Measurements from ENCODE around the gene OR51F1. TPM values are rescaled to one million over a fixed set of nuclear protein-coding genes. Genes with fewer than 3 reads are reported as not detected.

OR51F1 gene
- total RNA-seq, 4 donors from 2014 or later = not detected

- Histone ChIP-seq H3K27ac (no peak overlapping the region), H3K36me3 (no peaks in the 10 kb centered on the region), H3K9me3 (no peaks in the 10 kb centered on the region), H3K27me3 (no peaks in the 10 kb centered on the region), H3K4me3 (no peak overlapping the region), H3K4me1 (no peaks in the 10 kb centered on the region)
- no peak for DNase-seq
- TF ChIP-seq POLR2A (IDR thresholded peaks at IDR 0.05) = no peak
- TF ChIP-seq, protein P1, sequence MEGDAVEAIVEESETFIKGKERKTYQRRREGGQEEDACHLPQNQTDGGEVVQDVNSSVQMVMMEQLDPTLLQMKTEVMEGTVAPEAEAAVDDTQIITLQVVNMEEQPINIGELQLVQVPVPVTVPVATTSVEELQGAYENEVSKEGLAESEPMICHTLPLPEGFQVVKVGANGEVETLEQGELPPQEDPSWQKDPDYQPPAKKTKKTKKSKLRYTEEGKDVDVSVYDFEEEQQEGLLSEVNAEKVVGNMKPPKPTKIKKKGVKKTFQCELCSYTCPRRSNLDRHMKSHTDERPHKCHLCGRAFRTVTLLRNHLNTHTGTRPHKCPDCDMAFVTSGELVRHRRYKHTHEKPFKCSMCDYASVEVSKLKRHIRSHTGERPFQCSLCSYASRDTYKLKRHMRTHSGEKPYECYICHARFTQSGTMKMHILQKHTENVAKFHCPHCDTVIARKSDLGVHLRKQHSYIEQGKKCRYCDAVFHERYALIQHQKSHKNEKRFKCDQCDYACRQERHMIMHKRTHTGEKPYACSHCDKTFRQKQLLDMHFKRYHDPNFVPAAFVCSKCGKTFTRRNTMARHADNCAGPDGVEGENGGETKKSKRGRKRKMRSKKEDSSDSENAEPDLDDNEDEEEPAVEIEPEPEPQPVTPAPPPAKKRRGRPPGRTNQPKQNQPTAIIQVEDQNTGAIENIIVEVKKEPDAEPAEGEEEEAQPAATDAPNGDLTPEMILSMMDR (IDR thresholded peaks at IDR 0.05) = no peak
Observed at GRCh38 chr11:4797206-4797605, 27.5 kb upstream of the OR51F1 start.

GRCh38 chr11:4782454-4782853 lies 12.7 kb upstream of the OR51F1 start:
- no peak overlapping the region for H3K27ac ChIP-seq
- H3K4me1 ChIP-seq = no peaks in the 10 kb centered on the region
- no peak overlapping the region for H3K4me3 ChIP-seq
- no peak for DNase-seq
- no peaks in the 10 kb centered on the region for H3K27me3 ChIP-seq
- H3K9me3 ChIP-seq = no peaks in the 10 kb centered on the region
- TF ChIP-seq, protein P1 (IDR thresholded peaks at IDR 0.05) = no peak
- no peak for TF ChIP-seq POLR2A (IDR thresholded peaks at IDR 0.05)
- H3K36me3 ChIP-seq = no peaks in the 10 kb centered on the region

- Histone ChIP-seq H3K36me3 (no peaks in the 10 kb centered on the region), H3K9me3 (no peaks in the 10 kb centered on the region), H3K4me1 (no peaks in the 10 kb centered on the region), H3K27ac (no peak overlapping the region), H3K4me3 (no peak overlapping the region), H3K27me3 (no peaks in the 10 kb centered on the region)
- no peak for TF ChIP-seq POLR2A (IDR thresholded peaks at IDR 0.05)
- no peak for DNase-seq
Observed at GRCh38 chr11:4768094-4768493, 1.6 kb downstream of the OR51F1 start.

DNA sequence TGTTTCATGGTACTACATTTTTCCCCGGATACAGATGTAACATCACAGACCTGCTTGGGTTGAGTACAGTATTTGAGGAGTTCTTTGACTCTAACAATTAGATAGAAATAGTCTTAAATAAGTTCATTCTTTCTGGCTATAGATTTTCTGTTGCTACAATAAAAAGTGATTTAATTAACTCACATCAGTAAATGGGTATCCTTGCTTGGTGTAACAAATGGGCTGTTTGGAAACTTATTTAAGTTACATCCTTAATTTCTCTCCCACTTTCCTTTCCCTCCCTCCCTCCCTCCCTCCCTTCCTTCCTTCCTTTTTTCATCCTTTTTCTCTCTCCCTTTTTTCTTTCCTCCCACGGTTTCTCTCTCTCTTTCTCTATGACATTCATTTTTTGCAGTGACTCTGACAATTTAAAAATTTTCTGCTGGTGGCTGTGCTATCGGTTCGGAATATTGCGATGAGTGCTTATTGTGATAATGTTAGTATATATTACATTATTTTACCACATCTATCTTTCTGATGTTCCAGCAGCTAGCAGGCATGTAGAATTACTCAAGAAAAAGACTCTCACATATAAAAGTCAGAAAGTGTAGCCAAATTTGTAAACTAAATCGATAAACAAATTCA lies 3.2 kb downstream of the OR51F1 start:
- DNase-seq = no peak
- Histone ChIP-seq H3K36me3 (no peaks in the 10 kb centered on the region), H3K4me1 (no peaks in the 10 kb centered on the region), H3K27ac (no peak overlapping the region), H3K9me3 (no peaks in the 10 kb centered on the region), H3K27me3 (no peaks in the 10 kb centered on the region), H3K4me3 (no peak overlapping the region)
- TF ChIP-seq POLR2A (IDR thresholded peaks at IDR 0.05) = no peak
- TF ChIP-seq, protein P1 (IDR thresholded peaks at IDR 0.05) = no peak

- TF ChIP-seq, protein P1 (IDR thresholded peaks at IDR 0.05) = no peak
- TF ChIP-seq POLR2A (IDR thresholded peaks at IDR 0.05) = no peak
- Histone ChIP-seq H3K4me3 (no peak overlapping the region), H3K27me3 (no peaks in the 10 kb centered on the region), H3K4me1 (no peaks in the 10 kb centered on the region), H3K9me3 (no peaks in the 10 kb centered on the region), H3K36me3 (no peaks in the 10 kb centered on the region), H3K27ac (no peak overlapping the region)
- DNase-seq = no peak
Observed at GRCh38 chr11:4763096-4763495, 6.6 kb downstream of the OR51F1 start.

- H3K4me1 ChIP-seq = no peaks in the 10 kb centered on the region
- H3K27ac ChIP-seq = no peak overlapping the region
- no peaks in the 10 kb centered on the region for H3K36me3 ChIP-seq
- no peak overlapping the region for H3K4me3 ChIP-seq
- TF ChIP-seq POLR2A (IDR thresholded peaks at IDR 0.05) = no peak
- TF ChIP-seq, protein P1 (IDR thresholded peaks at IDR 0.05) = no peak
- DNase-seq = no peak
- no peaks in the 10 kb centered on the region for H3K27me3 ChIP-seq
- no peaks in the 10 kb centered on the region for H3K9me3 ChIP-seq
Observed at GRCh38 chr11:4751201-4751600, 18.5 kb downstream of the OR51F1 start.
